Central memory CD4-positive, alpha-beta T cell (primary cell): Measurements from ENCODE around the gene LATS2.

Source experiments
- DNase-seq: peaks from one replicate; pipeline ENCODE4 v3.0.0; 2022

The LATS2 gene

GRCh38 chr13:21013682-21014038, 47.7 kb downstream of the LATS2 start:
- DNase-seq, result no peak

DNA sequence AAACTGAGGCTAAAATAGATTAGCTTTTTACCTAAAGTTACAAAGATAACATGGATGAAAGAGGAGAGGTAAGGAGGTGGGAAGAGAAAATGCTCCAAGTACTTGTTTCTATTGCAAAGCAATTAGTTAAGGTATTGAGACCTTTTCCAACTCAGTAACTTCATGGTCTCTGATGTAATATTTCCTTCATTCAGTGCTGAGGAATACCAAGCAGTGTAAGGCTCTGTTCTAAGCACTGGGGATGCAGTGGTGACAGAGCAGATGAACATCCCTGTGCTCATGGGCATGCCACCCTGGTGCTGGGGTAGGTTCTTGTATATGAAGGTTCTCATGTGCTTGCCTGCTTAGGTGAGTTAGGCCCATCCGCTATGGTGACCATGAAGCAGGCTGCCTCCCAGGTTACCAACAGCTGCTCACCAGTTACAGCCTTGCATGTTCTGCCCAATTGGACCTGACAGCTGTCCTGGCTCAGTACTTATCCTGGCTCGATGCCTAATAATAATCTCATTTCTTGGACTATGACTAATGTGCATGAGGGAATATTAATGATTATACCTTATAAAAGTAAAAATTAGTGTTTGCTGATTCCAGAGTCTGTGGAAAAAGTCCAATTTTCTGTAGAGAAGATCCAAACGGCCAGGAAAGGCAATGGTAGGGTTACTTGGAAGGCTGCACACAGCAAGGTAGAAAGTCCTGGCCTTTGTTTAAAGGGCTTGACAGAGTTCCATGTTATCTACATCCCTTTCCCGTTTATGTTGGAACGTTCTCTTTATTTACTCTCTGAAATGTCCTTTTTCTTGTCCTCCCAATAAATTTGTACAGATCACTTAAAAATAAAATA, 48.3 kb downstream of the LATS2 start:
- no peak for DNase-seq

DNA sequence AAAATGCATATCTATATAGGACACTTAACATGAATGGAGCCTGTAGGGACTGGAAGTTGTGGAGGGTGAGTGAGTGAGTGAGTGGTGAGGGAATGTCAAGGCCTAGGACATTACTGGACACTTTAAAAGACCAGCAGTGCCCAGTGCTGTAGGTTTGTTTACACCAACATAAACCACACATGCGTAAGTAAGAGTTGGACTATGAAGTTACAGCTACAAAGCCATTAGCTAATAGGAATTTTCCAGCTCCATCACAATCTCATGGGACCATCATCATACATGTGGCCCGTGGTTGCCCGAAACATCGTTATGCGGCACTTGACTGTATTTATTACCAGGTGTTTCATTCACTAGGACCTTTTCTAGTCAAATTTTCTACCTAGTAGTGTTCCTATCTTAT, 49.2 kb downstream of the LATS2 start:
- no peak for DNase-seq

DNA sequence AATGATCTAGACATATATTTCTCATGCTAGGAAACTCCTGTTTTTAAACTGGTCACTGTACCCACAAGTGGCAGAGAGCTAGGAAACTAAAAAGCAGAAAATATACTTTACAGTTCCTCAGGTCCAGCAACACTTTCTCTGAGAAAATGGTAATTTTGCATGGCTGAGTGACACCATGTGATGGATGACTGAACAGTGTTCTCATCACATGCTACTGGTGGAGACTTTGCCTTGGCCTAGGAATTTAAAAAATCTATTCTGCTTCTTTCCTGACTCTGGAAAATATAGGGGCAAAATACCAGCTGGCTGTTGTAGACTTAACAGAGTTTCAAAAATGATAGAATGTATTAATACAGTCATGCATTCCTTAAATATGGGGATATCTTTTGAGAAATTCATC, 50.0 kb downstream of the LATS2 start:
- DNase-seq, result no peak

- no peak for DNase-seq
Observed at GRCh38 chr13:21010621-21011020, 50.8 kb downstream of the LATS2 start.

DNA sequence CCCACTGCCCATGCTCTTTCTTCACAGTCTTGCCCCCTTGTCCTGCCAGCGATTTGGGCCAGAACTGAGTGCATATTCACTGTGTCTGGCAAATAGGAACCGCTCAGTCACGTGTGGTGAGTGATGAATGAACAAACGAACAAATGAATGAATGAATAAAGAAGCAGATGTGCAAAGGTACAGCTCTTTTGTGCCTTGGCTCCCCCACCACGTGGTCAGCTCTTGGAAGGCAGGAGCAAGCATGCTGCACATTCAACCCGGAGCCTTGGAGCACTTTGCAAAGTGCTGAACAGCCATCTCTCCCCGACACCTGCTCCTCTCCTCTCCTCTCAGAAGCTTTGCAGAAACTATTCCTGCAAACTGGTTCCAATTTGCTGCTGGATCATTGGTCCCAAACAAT, 52.4 kb downstream of the LATS2 start:
- DNase-seq, result no peak

DNA sequence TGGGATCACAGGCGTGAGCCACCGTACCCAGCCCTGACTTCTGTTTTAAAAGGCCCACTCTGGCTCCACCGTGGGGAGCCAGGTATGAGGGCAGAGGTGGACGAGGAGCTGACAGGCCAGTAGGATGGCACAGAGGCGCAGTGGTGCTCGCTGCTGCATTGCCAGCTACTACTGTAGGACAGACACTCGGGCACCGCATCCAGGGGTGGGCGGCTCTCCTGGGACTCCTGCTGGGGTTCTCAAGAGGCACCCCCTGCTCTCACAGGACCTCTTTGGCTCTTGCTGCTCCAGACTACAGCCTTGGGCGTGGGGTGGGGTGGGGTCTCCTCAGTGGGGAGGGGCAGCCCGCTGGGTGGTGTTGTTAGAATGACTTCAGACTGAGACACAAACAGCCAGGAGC, 53.4 kb downstream of the LATS2 start:
- DNase-seq, result no peak

DNA sequence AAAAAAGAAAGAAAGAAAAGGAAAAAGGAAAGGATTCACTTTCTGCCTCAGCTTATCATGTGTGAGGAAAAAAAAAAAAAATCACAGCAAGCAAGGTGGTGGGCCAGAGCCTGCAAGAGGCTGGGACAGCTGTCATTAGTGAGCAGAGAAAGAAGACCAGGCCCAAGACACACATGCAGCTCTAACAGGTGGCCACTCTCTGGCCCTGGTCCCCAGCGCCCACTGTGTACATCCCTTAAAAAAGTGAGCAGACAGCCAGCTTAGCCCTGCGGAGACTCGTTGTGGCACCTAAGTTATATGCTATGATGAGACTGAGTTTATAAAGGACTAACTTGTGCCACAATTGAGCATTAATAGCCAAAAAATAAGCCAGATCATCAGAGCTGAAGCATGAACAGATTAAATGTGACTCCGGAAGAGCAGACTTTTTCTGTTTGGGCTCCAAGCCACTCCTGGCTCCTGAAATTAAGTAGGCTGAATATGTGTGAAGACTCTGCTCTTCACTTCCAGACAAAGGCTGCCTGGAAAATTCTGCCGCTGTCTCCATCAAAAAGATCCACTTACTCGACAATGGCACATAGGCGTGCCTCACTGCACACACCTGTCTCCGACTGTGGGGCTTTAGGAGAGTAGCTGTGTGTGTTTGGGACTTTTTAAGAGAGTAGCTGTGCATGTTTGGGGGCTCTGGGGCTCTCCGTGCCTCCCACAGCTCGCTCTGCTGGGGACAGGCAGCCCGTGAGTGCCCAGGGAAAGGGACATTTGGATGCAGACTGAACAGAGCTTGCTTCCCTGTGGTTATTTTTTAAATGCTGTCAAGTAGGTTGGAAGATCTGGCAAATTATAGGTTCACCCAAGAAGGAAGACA, 55.0 kb downstream of the LATS2 start:
- no peak for DNase-seq

DNA sequence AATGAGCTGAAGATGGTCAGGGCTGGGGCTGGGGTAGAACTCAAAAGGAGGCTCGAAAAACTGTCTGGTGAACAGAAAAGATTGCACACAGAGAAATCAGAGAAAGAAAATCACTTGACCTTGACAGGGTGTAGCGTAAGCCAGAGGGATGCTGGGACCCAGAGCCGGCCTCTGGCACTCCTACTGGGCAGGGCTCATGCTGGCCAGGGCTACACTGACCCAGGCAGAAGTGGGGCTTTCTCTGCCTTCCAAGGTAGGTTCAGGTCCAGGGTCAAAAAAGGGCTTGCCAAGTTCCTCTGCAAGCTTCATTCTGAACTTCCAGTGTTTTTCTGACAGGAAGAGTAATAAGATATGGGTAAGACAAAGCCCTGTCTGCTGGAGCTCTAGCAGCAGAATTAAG, 56.2 kb downstream of the LATS2 start:
- no peak for DNase-seq

- DNase-seq, result no peak
Observed at GRCh38 chr13:21001471-21001870, 59.9 kb downstream of the LATS2 start.

- DNase-seq, result no peak
Observed at GRCh38 chr13:21000647-21001046, 60.7 kb downstream of the LATS2 start.

GRCh38 chr13:20998649-20999415, 62.6 kb downstream of the LATS2 start:
- DNase-seq, result no peak

- DNase-seq, result no peak
Observed at GRCh38 chr13:20997301-20998161, 63.9 kb downstream of the LATS2 start.

GRCh38 chr13:20995245-20995838, 66.0 kb downstream of the LATS2 start:
- no peak for DNase-seq

DNA sequence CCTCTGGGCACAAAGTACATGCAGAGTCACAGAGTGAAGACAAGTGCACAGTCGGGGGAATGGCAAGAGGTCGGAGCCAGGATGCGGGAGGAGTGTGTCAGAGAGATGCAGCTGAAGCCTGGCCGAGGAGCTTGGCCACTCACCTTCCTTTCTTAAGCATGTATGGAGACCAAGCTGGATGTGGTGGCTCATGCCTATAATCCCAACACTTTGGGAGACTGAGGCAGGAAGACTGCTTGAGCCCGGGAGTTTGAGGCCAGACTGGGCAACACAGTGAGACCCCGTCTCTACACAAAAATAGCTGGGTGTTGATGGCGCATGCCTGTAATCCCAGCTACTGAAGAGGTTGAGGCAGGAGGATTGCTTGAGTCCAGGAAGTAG, 67.0 kb downstream of the LATS2 start:
- no peak for DNase-seq

GRCh38 chr13:20993661-20994440, 67.5 kb downstream of the LATS2 start:
- no peak for DNase-seq

DNA sequence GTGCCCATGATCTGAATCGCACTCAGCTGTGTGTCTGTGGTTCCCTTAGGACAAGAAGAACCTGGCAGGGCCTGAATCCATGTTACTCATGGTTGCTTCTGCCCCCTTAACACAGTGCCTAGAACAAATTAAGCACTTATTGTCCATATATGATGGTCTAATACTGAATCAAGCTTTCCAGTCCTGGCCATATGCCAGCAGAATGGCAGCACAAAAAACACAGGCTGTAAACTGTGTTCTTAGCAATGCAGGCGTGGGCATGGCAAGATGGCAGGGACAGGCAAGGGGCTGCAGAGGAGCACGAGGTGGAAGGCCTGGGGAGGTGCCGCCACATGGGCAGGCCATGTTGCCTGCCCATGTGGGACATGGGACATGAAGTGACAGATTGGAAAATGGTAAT, 68.2 kb downstream of the LATS2 start:
- DNase-seq, result no peak

- no peak for DNase-seq
Observed at GRCh38 chr13:20991741-20992520, 69.5 kb downstream of the LATS2 start.

GRCh38 chr13:20990910-20991525, 70.4 kb downstream of the LATS2 start:
- DNase-seq, result no peak
